ENCODE results near the gene MLLT3.
"Not testable (repeated sequence)": the region's sequence is repeated elsewhere in the genome, so short reads cannot be mapped to it uniquely, and the experiment has no call there.

MLLT3 gene

DNA sequence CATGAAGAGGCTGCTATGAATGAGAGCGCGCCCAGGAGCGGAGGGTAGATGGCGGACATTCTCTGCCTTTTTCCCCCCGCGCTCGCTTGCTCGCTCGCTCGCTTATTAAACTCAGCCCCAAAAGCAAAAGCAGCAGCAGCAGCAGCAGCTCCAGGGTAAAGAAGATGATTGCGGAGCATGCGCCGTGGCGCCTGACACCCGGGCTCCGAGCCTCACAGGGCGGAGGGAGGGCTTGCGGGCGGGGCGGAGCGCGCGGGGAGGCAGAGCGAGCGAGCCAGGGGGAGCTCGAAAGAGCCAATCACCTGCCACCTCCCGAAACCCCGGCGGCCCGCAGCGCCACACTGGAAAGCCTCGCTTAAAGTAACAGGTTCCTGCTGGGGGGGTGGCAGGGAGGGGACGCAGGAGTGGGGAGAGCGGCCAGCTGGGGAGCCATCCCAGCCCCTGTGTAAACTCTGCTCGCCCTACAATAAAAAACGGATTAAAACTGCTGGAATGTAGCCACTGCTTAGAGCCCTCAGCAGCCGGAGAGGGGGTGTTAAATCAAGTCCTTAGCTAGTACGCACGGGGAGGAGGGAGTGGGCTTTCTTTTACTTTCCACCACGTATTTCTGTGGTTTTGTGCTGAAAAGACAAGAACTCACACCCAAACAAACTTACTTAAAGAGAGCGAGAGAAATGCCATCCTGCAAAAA, at the start of gene MLLT3:
TSS of gene MLLT3 (minus strand) at position 170 of the 691 bp plus-strand sequence.
- DNase-seq (ENCODE audit: low spot score), result peak; percentile 79

DNA sequence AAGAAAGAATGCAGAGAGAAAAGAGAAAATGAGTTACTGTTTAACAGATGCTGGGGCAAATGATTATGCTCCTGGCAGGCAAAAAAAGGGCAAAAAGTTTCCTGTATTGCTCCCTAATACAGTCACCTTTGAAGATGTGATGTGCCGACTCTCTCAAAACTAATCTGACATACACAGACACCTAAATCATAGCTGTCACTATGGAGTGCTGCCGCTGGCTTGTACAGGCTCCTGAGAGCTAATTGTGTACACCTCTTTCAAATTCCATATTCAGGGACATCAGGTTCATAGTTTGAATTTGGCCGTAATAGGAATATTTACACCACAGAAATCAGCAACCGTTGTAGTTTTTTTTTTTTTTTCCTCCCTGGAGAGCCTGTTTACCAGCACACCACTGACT, 49.3 kb upstream of the MLLT3 start:
- no peak for DNase-seq (ENCODE audit: low spot score)

- DNase-seq (ENCODE audit: low spot score), result no peak
Observed at GRCh38 chr9:20670395-20670794, 48.1 kb upstream of the MLLT3 start.

DNA sequence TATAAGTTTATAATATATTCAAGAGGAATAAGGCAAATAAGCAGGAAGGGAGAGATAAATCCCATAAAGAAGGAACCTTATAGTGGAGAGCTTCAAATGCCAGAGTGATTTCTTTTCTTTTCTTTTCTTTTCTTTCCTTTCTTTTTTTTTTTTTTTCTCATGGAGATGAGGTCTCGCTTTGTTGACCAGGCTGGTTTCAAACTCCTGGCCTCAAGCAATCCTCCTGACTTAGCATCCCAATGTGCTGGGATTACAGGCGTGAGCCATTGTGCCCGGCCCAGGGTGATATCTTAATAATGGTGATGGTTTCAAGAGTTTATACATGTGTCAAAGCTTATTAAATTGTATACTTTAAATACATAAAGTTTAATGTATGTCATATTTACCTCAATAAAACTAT, 42.2 kb upstream of the MLLT3 start:
- no peak for DNase-seq (ENCODE audit: low spot score)

DNA sequence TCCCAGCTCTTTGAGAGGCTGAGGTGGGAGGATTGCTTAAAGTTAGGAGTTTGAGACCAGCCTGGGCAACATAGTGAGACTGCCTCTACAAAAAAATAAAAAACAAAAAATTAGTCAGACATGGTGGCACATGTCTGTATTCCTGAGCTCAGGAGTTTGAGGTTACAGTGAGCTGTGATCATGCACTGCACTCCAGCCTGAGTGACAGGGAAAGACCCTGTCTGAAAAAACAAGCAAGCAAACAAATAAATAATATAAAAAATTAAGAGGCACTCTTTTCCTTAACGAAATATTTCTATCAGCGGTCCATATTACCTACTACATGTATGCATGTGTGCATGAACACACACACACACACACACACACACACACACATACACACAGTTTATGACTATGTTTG, 40.8 kb upstream of the MLLT3 start:
- DNase-seq (ENCODE audit: low spot score), result no peak

DNA sequence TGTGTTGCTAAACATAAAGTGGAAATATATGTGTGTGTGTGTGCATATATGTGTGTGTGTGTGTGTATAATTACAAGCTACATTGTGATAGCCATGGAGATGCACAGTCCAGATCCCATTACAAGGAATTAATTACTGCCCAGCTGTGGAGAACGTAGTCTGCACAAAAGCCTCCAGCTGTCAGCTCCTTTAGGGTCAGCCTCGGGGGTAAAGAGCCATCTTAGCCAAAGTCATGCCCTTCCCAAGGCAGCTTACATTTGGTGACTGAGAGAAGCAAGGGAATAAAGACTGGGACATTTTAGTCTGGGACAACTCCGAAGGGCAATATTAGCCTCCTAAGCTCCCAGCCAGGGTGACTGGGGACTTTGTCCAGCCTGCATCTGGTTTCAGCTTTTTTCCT, 39.9 kb upstream of the MLLT3 start:
- DNase-seq (ENCODE audit: low spot score), result no peak

DNA sequence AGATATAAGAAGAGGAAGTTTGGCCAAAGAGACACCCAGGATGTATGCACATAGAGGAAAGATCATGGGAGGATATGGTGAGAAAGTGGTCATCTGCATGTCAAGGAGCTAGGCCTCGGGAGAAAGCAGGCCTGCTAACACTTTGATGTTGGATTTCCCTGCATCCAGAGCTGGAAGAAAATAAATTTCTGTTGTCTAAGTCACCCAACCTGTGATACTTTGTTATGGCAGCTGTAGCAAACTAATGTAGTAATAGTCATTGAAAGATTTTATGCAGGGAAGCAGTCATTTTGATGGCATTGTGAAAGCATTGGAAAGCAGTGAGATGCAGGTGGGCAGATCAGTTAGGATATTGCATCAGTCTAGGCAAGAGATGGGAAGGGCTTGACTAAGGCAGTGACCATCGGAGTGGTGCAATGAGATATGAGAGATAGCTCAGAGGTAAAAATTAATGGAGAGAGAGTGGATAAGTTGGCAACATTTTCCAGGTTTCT, 37.2 kb upstream of the MLLT3 start:
- DNase-seq (ENCODE audit: low spot score), result no peak

GRCh38 chr9:20658677-20659473, 36.6 kb upstream of the MLLT3 start:
- DNase-seq (ENCODE audit: low spot score), result no peak

DNA sequence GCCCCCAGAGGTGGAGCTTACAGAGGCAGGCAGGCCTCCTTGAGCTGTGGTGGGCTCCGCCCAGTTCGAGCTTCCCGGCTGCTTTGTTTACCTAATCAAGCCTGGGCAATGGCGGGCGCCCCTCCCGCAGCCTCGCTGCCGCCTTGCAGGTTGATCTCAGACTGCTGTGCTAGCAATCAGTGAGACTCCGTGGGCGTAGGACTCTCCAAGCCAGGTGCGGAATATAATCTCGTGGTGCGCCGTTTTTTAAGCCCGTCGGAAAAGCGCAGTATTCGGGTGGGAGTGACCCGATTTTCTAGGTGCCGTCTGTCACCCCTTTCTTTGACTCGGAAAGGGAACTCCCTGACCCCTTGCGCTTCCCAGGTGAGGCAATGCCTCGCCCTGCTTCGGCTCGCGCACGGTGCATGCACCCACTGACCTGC, 36.0 kb upstream of the MLLT3 start:
- not testable (repeated sequence) for DNase-seq (ENCODE audit: low spot score)

DNA sequence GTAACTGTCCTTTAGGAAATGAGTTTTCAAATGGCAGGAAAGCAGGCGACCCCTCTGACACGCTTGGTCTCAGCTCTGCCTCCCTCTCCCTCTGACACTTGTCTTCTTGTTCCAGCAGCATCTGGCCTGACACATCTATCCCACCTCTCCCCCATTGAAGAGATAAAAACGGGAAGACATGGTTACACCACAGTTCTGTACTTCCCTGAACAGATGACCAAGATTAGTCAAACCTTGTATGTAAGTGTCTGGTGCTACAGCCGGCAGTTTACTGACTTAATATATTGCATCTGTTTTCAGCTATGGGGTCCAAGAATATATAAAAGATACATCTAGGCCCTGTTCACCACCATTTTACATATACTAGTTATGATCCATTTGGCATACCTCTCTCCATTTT, 29.6 kb upstream of the MLLT3 start:
- DNase-seq (ENCODE audit: low spot score), result no peak

GRCh38 chr9:20650750-20651299, 28.5 kb upstream of the MLLT3 start:
- no peak for DNase-seq (ENCODE audit: low spot score)

GRCh38 chr9:20650313-20650712, 28.0 kb upstream of the MLLT3 start:
- no peak for DNase-seq (ENCODE audit: low spot score)

DNA sequence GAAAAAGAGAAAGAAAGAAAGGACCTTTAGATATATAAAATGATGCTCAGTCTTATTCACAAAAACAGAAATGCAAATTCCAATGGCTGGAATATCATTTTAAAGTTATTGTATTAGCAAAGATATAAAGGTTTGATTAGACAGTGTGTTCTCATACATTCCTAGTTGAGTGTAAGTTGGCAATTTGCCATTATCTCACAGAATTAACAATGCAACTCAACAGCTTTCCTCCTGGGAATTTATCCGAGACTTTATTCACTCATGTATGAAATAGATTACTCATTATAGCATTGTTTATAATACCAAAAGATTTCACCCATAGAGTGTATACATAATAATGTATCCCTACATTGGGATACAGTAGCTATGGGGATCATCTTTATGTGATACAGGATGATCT, 27.1 kb upstream of the MLLT3 start:
- no peak for DNase-seq (ENCODE audit: low spot score)

- no peak for DNase-seq (ENCODE audit: low spot score)
Observed at GRCh38 chr9:20646656-20647055, 24.4 kb upstream of the MLLT3 start.

DNA sequence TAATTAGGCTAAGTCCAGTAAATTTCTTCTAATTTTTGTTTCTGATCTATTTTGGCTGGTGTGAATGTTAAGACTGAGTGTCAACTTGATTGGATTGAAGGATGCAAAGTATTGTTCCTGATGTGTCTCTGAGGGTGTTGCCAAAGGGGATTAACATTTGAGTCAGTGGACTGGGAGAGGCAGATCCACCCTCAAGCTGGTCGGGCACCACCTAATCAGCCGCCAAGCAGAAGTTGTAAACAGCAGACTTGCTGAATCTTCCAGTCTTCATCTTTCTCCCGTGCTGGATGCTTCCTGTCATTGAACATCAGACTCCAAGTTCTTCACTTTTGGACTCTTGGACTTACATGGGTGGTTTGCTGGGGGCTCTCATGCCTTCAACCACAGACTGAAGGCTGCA, 21.4 kb upstream of the MLLT3 start:
- no peak for DNase-seq (ENCODE audit: low spot score)

DNA sequence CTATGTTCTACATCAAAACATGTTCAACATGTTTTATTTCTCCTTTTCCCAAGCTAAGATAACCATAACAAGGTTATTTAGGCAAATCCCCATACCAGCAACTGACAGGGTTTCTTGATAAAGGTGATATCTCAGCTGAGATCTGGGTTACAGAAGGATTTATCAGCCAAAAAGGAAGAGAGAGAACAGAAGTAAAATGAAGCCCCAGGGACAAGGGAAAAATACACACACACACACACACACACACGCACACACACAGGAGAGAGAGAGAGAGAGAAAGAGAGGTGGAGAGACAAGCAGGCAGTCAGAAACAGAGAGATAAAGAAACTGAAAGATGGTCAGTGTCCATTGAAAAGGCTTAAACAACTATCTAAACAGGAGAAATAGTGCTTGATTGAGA, 19.7 kb upstream of the MLLT3 start:
- no peak for DNase-seq (ENCODE audit: low spot score)

- DNase-seq (ENCODE audit: low spot score), result no peak
Observed at GRCh38 chr9:20640331-20641187, 18.3 kb upstream of the MLLT3 start.

GRCh38 chr9:20636888-20637440, 14.7 kb upstream of the MLLT3 start:
- no peak for DNase-seq (ENCODE audit: low spot score)

GRCh38 chr9:20634895-20635294, 12.6 kb upstream of the MLLT3 start:
- DNase-seq (ENCODE audit: low spot score), result no peak

DNA sequence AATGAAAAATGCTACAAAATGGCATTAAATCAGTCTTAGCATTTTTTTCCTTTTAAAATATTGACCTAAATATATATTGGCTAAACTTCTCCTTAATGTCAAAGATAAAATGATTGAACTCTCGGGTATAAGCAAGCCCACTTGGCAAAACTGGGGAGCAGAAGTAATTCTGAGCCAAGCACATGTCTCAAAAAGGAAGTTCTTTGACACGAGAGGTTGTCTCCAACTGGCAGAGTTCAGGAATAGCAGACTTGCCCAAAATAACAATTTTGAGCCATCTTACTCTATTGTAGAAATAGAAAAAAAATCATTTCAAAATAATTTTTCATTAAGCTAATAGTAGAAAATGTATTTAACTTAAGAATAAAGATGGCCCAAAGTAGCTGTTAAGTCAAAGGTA, 10.4 kb upstream of the MLLT3 start:
- DNase-seq (ENCODE audit: low spot score), result no peak

- DNase-seq (ENCODE audit: low spot score), result no peak
Observed at GRCh38 chr9:20630241-20630943, 8.1 kb upstream of the MLLT3 start.
